HepG2 (cell line): ENCODE measurements around the gene TRH. TPM values are rescaled to one million over a fixed set of nuclear protein-coding genes. Genes with fewer than 3 reads are reported as not detected.

Experiments used
- ADNP ChIP-seq: sonication (generic); formaldehyde crosslinking; IDR thresholded peaks from 2 replicates; pipeline ENCODE4 v1.4.0; 2020; ENCODE audit warnings: missing genetic modification reagents
- AGO2 ChIP-seq: fragments of 200-400 bp; formaldehyde crosslinking; optimal IDR thresholded peaks from 2 replicates; pipeline ENCODE3; 2017; ENCODE audit warnings: mild to moderate bottlenecking, low read depth, low read length, moderate library complexity
- ATF7-NPFF ChIP-seq: sonication (generic); formaldehyde crosslinking; IDR thresholded peaks from 2 replicates; pipeline ENCODE4 v1.8.1; 2023; ENCODE audit warnings: mild to moderate bottlenecking, low read depth, missing genetic modification reagents, moderate library complexity
- CREB1 ChIP-seq, 2 experiments: fragments of 450-650 bp in 1 of 2; IDR thresholded peaks; 2 replicates each; pipeline ENCODE4 v1.6.1; 2016 to 2017; ENCODE audit warnings: control low read depth in 1 of 2, mild to moderate bottlenecking in 1 of 2, missing compliant biosample characterization in 1 of 2, missing genetic modification characterization in 1 of 2
- FOSL2 ChIP-seq: sonication (generic); formaldehyde crosslinking; IDR thresholded peaks from 2 replicates; pipeline ENCODE4 v1.4.0; 2020; ENCODE audit warnings: missing genetic modification reagents
- FOXK1 ChIP-seq: sonication (generic); formaldehyde crosslinking; IDR thresholded peaks from 2 replicates; pipeline ENCODE4 v1.4.0; 2020; ENCODE audit warnings: low read depth, missing genetic modification reagents, borderline replicate concordance
- GATA4 ChIP-seq: sonication (generic); IDR thresholded peaks from 2 replicates; pipeline ENCODE4 v1.6.1; 2016; ENCODE audit warnings: antibody characterized with exemption, low read depth, borderline replicate concordance
- HMGA1 ChIP-seq: sonication (generic); formaldehyde crosslinking; conservative IDR thresholded peaks from 2 replicates; pipeline ENCODE4 v1.4.0; 2020; ENCODE audit warnings: missing genetic modification reagents
- KMT2B ChIP-seq: IDR thresholded peaks from 2 replicates; pipeline ENCODE4 v1.6.1; 2016; ENCODE audit warnings: missing genetic modification reagents, missing compliant biosample characterization
- LCORL ChIP-seq, 2 experiments: fragments of 450-650 bp in 1 of 2; sonication (generic) in 1 of 2; formaldehyde crosslinking in 1 of 2; IDR thresholded peaks; 2 replicates each; pipeline versions ENCODE4 v1.5.0 to v1.6.1; 2017 to 2020; ENCODE audit warnings: antibody characterized with exemption in 1 of 2, missing genetic modification reagents in 1 of 2
- MLLT10 ChIP-seq: sonication (generic); formaldehyde crosslinking; IDR thresholded peaks from 2 replicates; pipeline ENCODE4 v1.4.0; 2020; ENCODE audit warnings: missing genetic modification reagents
- NONO ChIP-seq, 2 experiments: fragments of 450-650 bp in 1 of 2; sonication (generic) in 1 of 2; formaldehyde crosslinking in 1 of 2; IDR thresholded peaks in 1 of 2; conservative IDR thresholded peaks in 1 of 2; 2 replicates each; pipeline versions ENCODE4 v1.6.1 to v1.8.0; 2017 to 2022; ENCODE audit warnings: mild to moderate bottlenecking in 1 of 2, missing genetic modification reagents in 1 of 2, moderate library complexity in 1 of 2
- PRDM10 ChIP-seq: sonication (generic); formaldehyde crosslinking; IDR thresholded peaks from 2 replicates; pipeline ENCODE4 v1.4.0; 2020; ENCODE audit warnings: low read depth, missing genetic modification reagents
- RAD51 ChIP-seq: fragments of 450-650 bp; IDR thresholded peaks from 2 replicates; pipeline ENCODE4 v1.6.1; 2016; ENCODE audit warnings: borderline replicate concordance
- REPIN1 ChIP-seq: sonication (generic); formaldehyde crosslinking; IDR thresholded peaks from 2 replicates; pipeline ENCODE4 v1.8.0; 2022; ENCODE audit warnings: missing genetic modification reagents, low read depth, mild to moderate bottlenecking, borderline replicate concordance
- SRY ChIP-seq: sonication (generic); formaldehyde crosslinking; IDR thresholded peaks from 2 replicates; pipeline ENCODE4 v1.8.0; 2022; ENCODE audit warnings: mild to moderate bottlenecking, missing genetic modification reagents
- TBX3 ChIP-seq: fragments of 450-650 bp; IDR thresholded peaks from 2 replicates; pipeline ENCODE4 v1.6.1; 2017; ENCODE audit warnings: antibody characterized with exemption, mild to moderate bottlenecking, inconsistent platforms, borderline replicate concordance
- USF2 ChIP-seq, 2 experiments: sonication (generic) in 1 of 2; formaldehyde crosslinking in 1 of 2; IDR thresholded peaks; 2 replicates each; pipeline versions ENCODE4 v1.5.1 to v1.6.1; 2011 to 2020; ENCODE audit warnings: borderline replicate concordance in 1 of 2, low read depth in 1 of 2, low read length in 1 of 2, mild to moderate bottlenecking in 1 of 2, missing genetic modification reagents in 1 of 2, moderate library complexity in 1 of 2
- ZBTB21 ChIP-seq: sonication (generic); formaldehyde crosslinking; IDR thresholded peaks from 2 replicates; pipeline ENCODE4 v1.4.0; 2020; ENCODE audit warnings: missing genetic modification reagents
- ZNF205 ChIP-seq: IDR thresholded peaks from 2 replicates; pipeline ENCODE4 v1.6.1; 2018; ENCODE audit warnings: missing biosample characterization, missing genetic modification reagents
- ZNF256 ChIP-seq: sonication (generic); formaldehyde crosslinking; conservative IDR thresholded peaks from 2 replicates; pipeline ENCODE4 v1.4.0; 2020; ENCODE audit warnings: missing genetic modification reagents
- ZNF263 ChIP-seq: sonication (generic); formaldehyde crosslinking; IDR thresholded peaks from 2 replicates; pipeline ENCODE4 v1.4.0; 2020; ENCODE audit warnings: missing genetic modification reagents
- ZNF557 ChIP-seq: sonication (generic); formaldehyde crosslinking; IDR thresholded peaks from 2 replicates; pipeline ENCODE4 v1.4.0; 2020; ENCODE audit warnings: missing genetic modification reagents
- ZNF576 ChIP-seq: sonication (generic); formaldehyde crosslinking; IDR thresholded peaks from 2 replicates; pipeline ENCODE4 v1.4.0; 2020; ENCODE audit warnings: mild to moderate bottlenecking, missing genetic modification reagents
- ZNF589 ChIP-seq: sonication (generic); formaldehyde crosslinking; conservative IDR thresholded peaks from 2 replicates; pipeline ENCODE4 v1.8.0; 2022; ENCODE audit warnings: mild to moderate bottlenecking, moderate library complexity, missing genetic modification reagents
- ZNF780A ChIP-seq: sonication (generic); formaldehyde crosslinking; IDR thresholded peaks from 2 replicates; pipeline ENCODE4 v1.8.0; 2022; ENCODE audit warnings: mild to moderate bottlenecking, missing genetic modification reagents, moderate library complexity
- polyA plus RNA-seq, 8 experiments: library from polyadenylated mRNA; depleted of rRNA in 3 of 8; stranded (reverse) in 7 of 8; unstranded in 1 of 8; fragments of >200 nt; fragmentation: Illumina TruSeq in 4 of 8; extraction: Trizol in 4 of 8; gene quantifications; 2 replicates each; pipeline versions ENCODE4 v1.2.1 to v1.2.3, GENCODE V29; 2011 to 2016; ENCODE audit warnings: low read depth in 4 of 8, missing spikeins in 1 of 8, mixed read lengths in 1 of 8; ENCODE audit not compliant: insufficient read depth in 1 of 8
- total RNA-seq, 5 experiments: library from RNA; depleted of rRNA; stranded (reverse); fragments of >200 nt; fragmentation: Illumina TruSeq; extraction: Trizol; gene quantifications; 2 replicates each; pipeline ENCODE4 v1.2.3, GENCODE V29; 2016; ENCODE audit warnings: low read depth in 1 of 5

The TRH gene
- total and polyA plus RNA-seq, 2 of the 13 experiments (the other 11 are each of a cell fraction or from before 2014, with no cell fraction given): not detected

DNA sequence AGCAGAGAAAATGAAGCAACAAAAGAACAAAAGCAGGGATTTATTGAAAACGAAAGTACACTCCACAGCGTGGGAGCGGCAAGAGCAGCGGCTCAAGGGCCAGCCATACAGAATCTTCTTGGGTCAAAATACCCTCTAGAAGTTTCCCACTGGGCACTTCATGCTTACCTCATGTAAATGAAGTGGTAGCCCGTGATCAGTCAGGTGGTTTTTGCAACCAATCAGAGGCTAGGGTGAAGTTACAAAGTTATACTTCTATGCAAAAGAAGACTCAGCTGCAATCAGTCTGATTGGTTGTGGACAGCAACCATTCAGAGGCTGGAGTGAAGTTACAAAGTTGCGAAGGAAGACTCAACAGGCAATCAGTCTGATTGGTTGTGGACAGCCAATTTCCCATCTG, 37.8 kb upstream of the TRH start (continued):
- TF ChIP-seq USF2 (IDR thresholded peaks at IDR 0.05; ENCODE audit: low read depth, low read length) (peak; percentile 69), USF2 (CRISPR knock-in tag; IDR thresholded peaks at IDR 0.05; ENCODE audit: borderline replicate concordance) (peak; percentile 81; the same call in 1 of the 2 replicates), FOXK1 (CRISPR knock-in tag) (peak; percentile 50; the same call in 1 of the 2 replicates), MLLT10 (no peak), ZNF205 (no peak), KMT2B (CRISPR knock-in tag) (peak; percentile 80), ZNF780A (no peak), ZNF263 (no peak), SRY (CRISPR knock-in tag) (no peak), AGO2 (no peak), ZNF557 (no peak), GATA4 (no peak), PRDM10 (CRISPR knock-in tag) (no peak), RAD51 (peak; percentile 66), ZNF589 (CRISPR knock-in tag) (no peak), ATF7-NPFF (CRISPR knock-in tag) (no peak), LCORL (IDR thresholded peaks at IDR 0.05) (no peak), LCORL (CRISPR knock-in tag; IDR thresholded peaks at IDR 0.05) (no peak), FOSL2 (CRISPR knock-in tag) (no peak), ZNF256 (CRISPR knock-in tag) (no peak), TBX3 (no peak), ZBTB21 (CRISPR knock-in tag) (no peak), HMGA1 (CRISPR knock-in tag) (no peak), CREB1 (IDR thresholded peaks at IDR 0.05) (no peak), CREB1 (CRISPR knock-in tag; IDR thresholded peaks at IDR 0.05) (0 out of 2 replicates have a peak, but pooled peaks have one; percentile 15), REPIN1 (CRISPR knock-in tag) (no peak), ZNF576 (CRISPR knock-in tag) (no peak), NONO (IDR thresholded peaks at IDR 0.05) (no peak), NONO (CRISPR knock-in tag; conservative IDR thresholded peaks at IDR 0.05) (no peak), ADNP (CRISPR knock-in tag) (no peak)
